CD4-positive, CD25-positive, alpha-beta regulatory T cell (primary cell): ENCODE data around the gene SLF2. TPM values are rescaled to one million over a fixed set of nuclear protein-coding genes. Genes with fewer than 3 reads are reported as not detected.

Experiments
- ATAC-seq, 2 donors: fragments of 150-1000 bp; cut with Tn5 transposase; one replicate each; pipeline ENCODE4 v1.10.0; 2021; ENCODE audit warnings: low read depth in 2 of 2, moderate number of reproducible peaks in 2 of 2, moderate library complexity in 1 of 2
- DNase-seq, 3 donors: peaks; one replicate each; pipeline versions ENCODE4 v3.0.0 to v3.0.0-alpha.2; 2012 to 2022; ENCODE audit warnings: mixed read lengths in 1 of 3
- H3K27ac ChIP-seq: one replicate; pipeline ENCODE4 v1.7.0; 2013; ENCODE audit warnings: mild to moderate bottlenecking, low read length; ENCODE audit not compliant: insufficient read depth, poor library complexity, severe bottlenecking
- H3K27me3 ChIP-seq: one replicate; pipeline ENCODE4 v1.7.0; 2013; ENCODE audit warnings: low read length; ENCODE audit not compliant: control insufficient read depth, insufficient read depth
- H3K36me3 ChIP-seq: one replicate; pipeline ENCODE4 v1.7.0; 2013; ENCODE audit warnings: mild to moderate bottlenecking, low read length, moderate library complexity; ENCODE audit not compliant: control insufficient read depth, insufficient read depth
- H3K4me1 ChIP-seq: 2 replicates; pipeline ENCODE4 v1.7.0; 2013; ENCODE audit warnings: mild to moderate bottlenecking, low read length; ENCODE audit not compliant: insufficient read depth, control insufficient read depth, poor library complexity, severe bottlenecking
- H3K4me3 ChIP-seq: one replicate; pipeline ENCODE4 v1.7.0; 2013; ENCODE audit warnings: low read depth, mild to moderate bottlenecking, low read length, moderate library complexity
- H3K9me3 ChIP-seq, 2 experiments: 1 replicate in 1 of 2; 2 replicates in 1 of 2; pipeline ENCODE4 v1.7.0; 2013; ENCODE audit warnings: low read length in 2 of 2, mild to moderate bottlenecking in 1 of 2, moderate library complexity in 1 of 2; ENCODE audit not compliant: control insufficient read depth in 2 of 2
- H3K27ac Mint-ChIP-seq, 3 donors: one replicate each; pipeline ENCODE4 v1.8.0; 2020 to 2022; ENCODE audit warnings: mild to moderate bottlenecking in 3 of 3, mixed read lengths in 3 of 3, moderate library complexity in 2 of 3
- H3K27me3 Mint-ChIP-seq: one replicate; pipeline ENCODE4 v1.8.0; 2022; ENCODE audit warnings: mild to moderate bottlenecking, mixed read lengths
- H3K36me3 Mint-ChIP-seq: one replicate; pipeline ENCODE4 v1.8.0; 2020; ENCODE audit warnings: mixed read lengths
- H3K4me1 Mint-ChIP-seq, 4 donors: one replicate each; pipeline ENCODE4 v1.8.0; 2020 to 2022; ENCODE audit warnings: mixed read lengths in 4 of 4, mild to moderate bottlenecking in 1 of 4
- H3K4me3 Mint-ChIP-seq, 4 donors: one replicate each; pipeline ENCODE4 v1.8.0; 2020 to 2022; ENCODE audit warnings: mild to moderate bottlenecking in 4 of 4, mixed read lengths in 4 of 4, moderate library complexity in 3 of 4
- H3K9me3 Mint-ChIP-seq, 7 donors: one replicate each; pipeline ENCODE4 v1.8.0; 2020 to 2022; ENCODE audit warnings: mixed read lengths in 7 of 7, mild to moderate bottlenecking in 3 of 7, moderate library complexity in 2 of 7
- polyA plus RNA-seq, 4 donors: library from polyadenylated mRNA; unstranded; fragments of 300-500 nt; fragmentation: Illumina TruSeq; gene quantifications; one replicate each; pipeline ENCODE4 v1.2.3, GENCODE V29; 2021
- total RNA-seq: library from RNA; stranded (reverse); gene quantifications from one replicate; pipeline ENCODE4 v1.2.3, GENCODE V29; 2022

Gene SLF2
- total and polyA plus RNA-seq, 5 donors from 2014 or later: 10.3 to 23.2 (median 10.6) TPM

DNA sequence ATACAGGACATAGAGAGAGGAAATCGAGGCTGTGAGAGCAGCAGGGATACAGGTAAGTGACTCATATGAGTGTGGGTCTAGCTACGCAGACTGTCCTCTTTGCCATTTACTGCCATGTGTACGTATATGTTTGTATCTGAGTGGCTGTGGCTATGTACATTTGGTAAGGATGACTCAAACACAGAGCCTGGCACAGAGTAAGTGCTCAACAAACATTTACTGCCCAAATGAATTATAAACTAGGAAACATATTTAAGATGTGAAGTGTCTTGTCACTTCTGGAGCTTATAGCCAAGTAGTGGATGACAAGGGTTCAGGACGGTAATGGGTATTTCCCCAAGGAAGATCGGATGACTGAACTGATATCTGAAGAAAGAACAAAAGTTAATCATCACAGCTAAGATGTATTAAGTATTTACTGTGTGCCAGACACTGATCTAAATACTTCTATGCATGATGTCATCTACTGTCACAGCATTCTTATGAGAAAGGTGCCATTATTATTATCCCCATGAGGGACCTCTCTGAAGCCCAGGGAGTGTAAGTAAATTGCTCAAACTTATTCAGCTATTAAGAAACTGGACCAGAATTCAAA lies 68.5 kb downstream of the SLF2 start:
- peaks cover 30% of the 10 kb centered on the region for H3K36me3 Mint-ChIP-seq
- no peaks in the 10 kb centered on the region for H3K27me3 ChIP-seq

DNA sequence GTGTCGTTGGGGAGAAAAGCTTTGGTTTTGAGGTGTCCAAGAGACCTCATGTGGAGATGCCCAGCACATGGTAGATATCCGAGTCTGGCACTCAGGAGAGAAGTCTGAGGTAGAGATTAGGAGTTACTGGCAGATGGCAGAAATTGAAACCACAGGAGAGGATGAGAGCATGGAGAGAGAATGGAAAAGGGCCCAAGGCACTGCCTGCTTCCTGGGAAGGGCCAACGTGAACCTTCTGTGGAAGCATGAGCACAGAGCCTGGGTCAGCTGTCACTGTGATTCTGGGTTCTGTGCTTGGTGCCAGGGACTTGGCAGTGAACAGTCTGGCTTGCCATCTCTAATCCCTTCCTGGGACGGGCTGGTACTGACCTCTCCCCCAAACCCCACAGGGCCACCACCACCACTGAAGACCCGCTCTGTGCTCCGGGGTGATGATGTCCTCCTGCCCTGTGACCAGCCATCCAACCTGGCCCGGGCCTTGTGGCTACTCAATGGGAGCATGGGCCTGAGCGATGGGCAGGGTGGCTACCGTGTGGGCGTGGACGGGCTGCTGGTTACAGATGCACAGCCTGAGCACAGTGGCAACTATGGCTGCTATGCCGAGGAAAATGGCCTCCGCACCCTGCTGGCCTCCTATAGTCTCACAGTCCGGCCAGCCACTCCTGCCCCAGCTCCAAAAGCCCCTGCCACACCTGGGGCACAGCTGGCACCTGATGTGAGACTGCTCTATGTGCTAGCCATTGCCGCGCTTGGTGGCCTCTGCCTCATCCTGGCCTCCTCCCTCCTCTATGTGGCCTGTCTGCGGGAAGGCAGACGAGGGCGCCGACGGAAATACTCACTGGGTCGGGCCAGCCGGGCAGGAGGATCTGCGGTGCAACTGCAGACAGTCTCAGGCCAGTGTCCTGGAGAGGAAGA lies 70.4 kb downstream of the SLF2 start:
- H3K27ac Mint-ChIP-seq: no peak overlapping the region
- H3K9me3 Mint-ChIP-seq: no peaks in the 10 kb centered on the region
- H3K4me3 Mint-ChIP-seq: no peak overlapping the region
- peaks cover 0 to 44% (median 25%) of the 10 kb centered on the region in 4 donors for H3K4me1 Mint-ChIP-seq
- H3K27me3 Mint-ChIP-seq: no peaks in the 10 kb centered on the region
- Histone ChIP-seq H3K27ac (no peak overlapping the region), H3K4me1 (peaks cover 17% of the 10 kb centered on the region), H3K36me3 (peaks cover 21% of the 10 kb centered on the region), H3K9me3 (no peaks in the 10 kb centered on the region), H3K4me3 (no peak overlapping the region), H3K27me3 (no peaks in the 10 kb centered on the region)
- peaks cover 23% of the 10 kb centered on the region for H3K36me3 Mint-ChIP-seq
- no peak for DNase-seq
- no peak for ATAC-seq

More for the DNA sequence above, 68.5 kb downstream of the SLF2 start:
- Histone ChIP-seq H3K4me1 (peaks cover 1% of the 10 kb centered on the region), H3K9me3 (no peaks in the 10 kb centered on the region), H3K27ac (no peak overlapping the region), H3K36me3 (peaks cover 21% of the 10 kb centered on the region), H3K4me3 (no peak overlapping the region)
- Mint-ChIP-seq H3K4me1 (peaks cover 0 to 25% (median 13%) of the 10 kb centered on the region in 4 donors), H3K4me3 (no peak overlapping the region), H3K27me3 (no peaks in the 10 kb centered on the region), H3K27ac (no peak overlapping the region), H3K9me3 (no peaks in the 10 kb centered on the region)
- DNase-seq (no peak), ATAC-seq (no peak)

DNA sequence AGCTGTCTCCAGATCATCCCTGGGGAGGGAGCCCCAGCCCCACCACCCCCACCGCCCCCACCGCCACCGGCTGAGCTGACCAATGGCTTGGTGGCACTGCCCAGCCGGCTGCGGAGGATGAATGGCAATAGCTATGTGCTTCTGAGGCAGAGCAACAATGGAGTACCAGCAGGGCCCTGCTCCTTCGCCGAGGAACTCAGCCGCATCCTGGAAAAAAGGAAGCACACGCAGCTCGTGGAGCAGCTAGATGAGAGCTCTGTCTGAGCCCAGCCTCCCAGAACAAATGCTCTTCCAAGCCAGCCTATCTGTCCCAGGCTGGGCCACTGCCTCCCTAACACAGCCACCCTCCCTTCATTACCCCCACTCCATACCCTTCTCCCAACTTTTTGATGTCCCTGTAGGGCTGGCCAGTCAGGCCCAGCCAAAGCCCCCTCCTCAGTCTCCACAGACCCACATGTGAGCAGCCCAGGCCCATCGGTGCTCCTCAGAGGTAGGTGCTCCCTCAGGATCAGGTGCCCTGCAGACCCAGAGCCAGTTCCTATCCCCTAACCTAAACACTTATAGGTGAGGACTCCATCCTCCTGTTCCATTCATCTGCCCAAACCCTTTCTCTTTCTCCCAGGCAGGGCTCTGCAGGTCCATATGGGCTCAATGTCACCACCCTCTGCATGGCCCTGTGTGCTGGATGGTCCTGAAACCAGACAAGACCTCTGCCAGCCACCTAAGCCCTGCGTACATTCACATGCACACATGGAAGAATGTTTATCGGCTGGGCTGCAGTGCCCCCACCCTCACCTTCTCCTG lies 71.3 kb downstream of the SLF2 start:
- H3K36me3 ChIP-seq: peaks cover 21% of the 10 kb centered on the region
- Mint-ChIP-seq H3K4me1 (peaks cover 0 to 49% (median 25%) of the 10 kb centered on the region in 4 donors), H3K9me3 (no peaks in the 10 kb centered on the region), H3K27ac (peak overlapping the region in 1 of 3 donors; percentile 73), H3K36me3 (peaks cover 22% of the 10 kb centered on the region), H3K27me3 (no peaks in the 10 kb centered on the region), H3K4me3 (peak overlapping the region in 1 of 4 donors; percentile 48)
- DNase-seq: no peak
- no peak overlapping the region for H3K4me3 ChIP-seq
- H3K9me3 ChIP-seq: no peaks in the 10 kb centered on the region
- H3K27me3 ChIP-seq: no peaks in the 10 kb centered on the region
- H3K27ac ChIP-seq: no peak overlapping the region
- ATAC-seq: no peak
- peaks cover 22% of the 10 kb centered on the region for H3K4me1 ChIP-seq

DNA sequence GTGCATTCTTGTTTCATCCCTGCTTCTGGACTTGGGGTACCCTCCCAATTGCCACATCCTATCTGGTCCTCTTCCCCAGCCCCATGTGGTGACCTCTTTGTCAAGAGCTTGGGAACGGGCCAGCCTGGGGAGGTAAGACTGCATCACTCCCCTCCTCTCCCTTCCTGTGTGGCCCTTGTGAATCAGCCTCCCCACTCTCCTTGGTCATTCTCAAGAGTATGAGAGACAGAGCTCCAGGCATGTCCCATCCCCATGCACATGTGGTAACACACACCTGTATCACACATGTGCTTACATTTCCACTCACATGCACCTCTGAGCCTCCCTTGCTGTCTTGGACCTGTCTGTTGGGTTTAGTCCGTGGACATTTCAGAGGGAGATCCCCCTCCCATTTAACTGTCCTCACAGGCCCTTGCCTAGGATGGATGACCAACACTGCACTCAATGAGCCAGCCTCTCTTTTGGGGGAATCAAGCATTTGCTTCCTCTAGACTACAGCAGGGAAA lies 72.0 kb downstream of the SLF2 start:
- Histone ChIP-seq H3K4me1 (peaks cover 22% of the 10 kb centered on the region), H3K9me3 (no peaks in the 10 kb centered on the region), H3K4me3 (no peak overlapping the region), H3K27ac (no peak overlapping the region), H3K27me3 (no peaks in the 10 kb centered on the region), H3K36me3 (peaks cover 21% of the 10 kb centered on the region)
- DNase-seq (no peak), ATAC-seq (no peak)
- peaks cover 0 to 55% (median 28%) of the 10 kb centered on the region in 4 donors for H3K4me1 Mint-ChIP-seq
- no peaks in the 10 kb centered on the region for H3K9me3 Mint-ChIP-seq
- peak overlapping the region in 1 of 3 donors; percentile 8 for H3K27ac Mint-ChIP-seq
- peaks cover 23% of the 10 kb centered on the region for H3K36me3 Mint-ChIP-seq
- H3K27me3 Mint-ChIP-seq: no peaks in the 10 kb centered on the region
- peak overlapping the region; percentile 35 to 68 (median 40) for H3K4me3 Mint-ChIP-seq

DNA sequence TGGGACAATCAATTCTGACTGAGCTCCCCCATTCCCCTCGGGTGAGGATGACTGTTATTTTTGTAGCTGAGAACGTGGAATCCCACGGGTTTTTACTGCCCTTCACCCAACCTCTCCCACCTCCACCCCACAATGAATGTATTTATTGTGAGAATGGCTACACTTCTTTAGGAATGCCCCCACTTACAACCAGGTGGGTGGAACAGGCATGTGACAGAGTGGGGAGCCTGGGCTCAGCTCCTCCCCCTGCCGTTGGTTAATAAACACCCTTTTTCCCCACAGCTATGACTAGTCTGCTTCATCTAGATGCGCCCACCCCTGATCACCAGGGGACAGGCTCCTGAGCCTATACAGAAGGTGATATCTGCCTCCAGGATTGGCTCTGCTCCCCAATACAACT lies 72.6 kb downstream of the SLF2 start:
- Mint-ChIP-seq H3K9me3 (no peaks in the 10 kb centered on the region), H3K4me1 (peaks cover 0 to 58% (median 29%) of the 10 kb centered on the region in 4 donors), H3K36me3 (peaks cover 23% of the 10 kb centered on the region), H3K27ac (peak overlapping the region in 1 of 3 donors; percentile 15), H3K27me3 (no peaks in the 10 kb centered on the region), H3K4me3 (peak overlapping the region; percentile 35 to 97 (median 70))
- no peak for DNase-seq
- Histone ChIP-seq H3K4me1 (peaks cover 24% of the 10 kb centered on the region), H3K27ac (no peak overlapping the region), H3K4me3 (no peak overlapping the region), H3K36me3 (peaks cover 22% of the 10 kb centered on the region), H3K9me3 (no peaks in the 10 kb centered on the region), H3K27me3 (no peaks in the 10 kb centered on the region)
- no peak for ATAC-seq

DNA sequence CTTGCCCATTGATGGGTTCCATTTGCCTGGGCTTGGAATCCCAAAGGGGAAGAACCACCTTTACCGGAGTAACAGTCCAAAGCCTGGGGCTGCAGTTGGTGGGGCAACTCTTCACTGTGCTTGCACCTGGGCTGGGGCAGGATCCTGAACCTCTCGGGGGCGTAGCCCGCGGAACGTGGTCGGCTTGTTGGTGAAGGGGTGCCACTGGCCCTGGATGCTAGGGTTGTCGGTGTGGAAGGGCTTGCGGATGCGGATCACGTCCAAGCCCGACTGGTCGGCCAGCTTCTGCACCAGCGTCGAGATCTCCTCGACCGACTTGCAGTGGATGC lies 73.8 kb downstream of the SLF2 start:
- H3K4me1 Mint-ChIP-seq: peaks cover 0 to 69% (median 36%) of the 10 kb centered on the region in 4 donors
- ATAC-seq: no peak
- no peaks in the 10 kb centered on the region for H3K27me3 Mint-ChIP-seq
- peak overlapping the region in 2 of 3 donors; percentile 79 to 92 for H3K27ac Mint-ChIP-seq
- no peak for DNase-seq
- Histone ChIP-seq H3K9me3 (no peaks in the 10 kb centered on the region), H3K27ac (no peak overlapping the region), H3K27me3 (no peaks in the 10 kb centered on the region), H3K36me3 (peaks cover 26% of the 10 kb centered on the region), H3K4me3 (peak overlapping the region; percentile 82), H3K4me1 (peaks cover 27% of the 10 kb centered on the region)
- no peaks in the 10 kb centered on the region for H3K9me3 Mint-ChIP-seq
- peak overlapping the region; percentile 96 to 99 (median 98) for H3K4me3 Mint-ChIP-seq
- H3K36me3 Mint-ChIP-seq: peaks cover 28% of the 10 kb centered on the region

DNA sequence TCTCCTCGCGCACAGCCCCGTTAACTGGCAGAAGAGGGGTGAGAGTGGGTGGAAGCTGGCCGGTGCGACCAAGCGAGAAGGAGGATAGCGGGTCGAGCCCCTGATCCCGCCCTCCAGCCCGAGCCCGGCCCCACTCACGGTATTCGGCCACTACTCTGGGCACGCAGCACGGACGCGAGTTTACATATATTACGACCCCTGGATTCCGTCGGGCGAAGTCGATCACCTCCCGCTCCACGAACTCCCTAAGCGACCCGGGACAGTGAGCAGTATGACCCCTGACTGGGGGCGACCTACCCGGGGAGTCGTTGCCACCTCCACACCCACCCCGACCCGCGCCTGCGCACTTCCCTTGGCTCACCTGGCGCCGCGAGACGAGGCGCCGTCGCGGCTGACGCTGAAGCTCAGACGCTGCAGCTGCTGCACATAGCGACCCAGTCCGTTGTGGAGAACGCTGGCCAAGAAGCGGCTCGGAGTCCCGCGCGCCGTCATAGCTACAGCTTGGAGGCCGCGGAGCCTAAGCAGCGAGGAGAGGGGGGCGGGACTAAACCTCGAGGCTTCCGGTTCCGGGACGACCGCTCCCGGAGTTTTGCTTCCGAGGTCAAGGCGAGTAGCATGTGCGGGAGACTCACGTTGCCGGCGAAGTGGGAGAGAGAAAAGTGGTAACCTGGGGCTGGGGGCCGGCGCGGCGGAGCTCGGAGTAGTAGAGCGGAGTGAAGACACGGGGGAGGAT lies 74.4 kb downstream of the SLF2 start, which contains the start of the genes MRPL43 and TWNK:
Gene MRPL43 (minus strand): TSS at position 546 of the 733 bp plus-strand sequence. CDS start 54 bp downstream, at position 492.
Gene TWNK (plus strand): TSS at position 592 of the 733 bp plus-strand sequence. CDS start 668 bp downstream, outside the sequence.
- Histone ChIP-seq H3K36me3 (peaks cover 26% of the 10 kb centered on the region), H3K27ac (peak within 1 kb of the TSS; percentile 76), H3K4me3 (peak within 1 kb of the TSS; percentile 82), H3K27me3 (no peaks in the 10 kb centered on the region), H3K4me1 (peaks cover 27% of the 10 kb centered on the region), H3K9me3 (no peaks in the 10 kb centered on the region)
- peaks cover 26% of the 10 kb centered on the region for H3K36me3 Mint-ChIP-seq
- H3K4me1 Mint-ChIP-seq: peaks cover 0 to 69% (median 36%) of the 10 kb centered on the region in 4 donors
- no peaks in the 10 kb centered on the region for H3K9me3 Mint-ChIP-seq
- ATAC-seq (peak; percentile 93 to 94), DNase-seq (peak; percentile 78 to 90 (median 87))
- H3K4me3 Mint-ChIP-seq: peak within 1 kb of the TSS; percentile 96 to 99 (median 98)
- no peaks in the 10 kb centered on the region for H3K27me3 Mint-ChIP-seq
- peak within 1 kb of the TSS; percentile 57 to 92 (median 79) for H3K27ac Mint-ChIP-seq
